Measurements from ENCODE around the gene CDYL.

CDYL gene

GRCh38 chr6:4935975-4936680, 159.9 kb downstream of the CDYL start:
- Histone ChIP-seq H3K4me1 (ENCODE audit: insufficient read depth, low read length, severe bottlenecking) (no peaks in the 10 kb centered on the region), H3K4me2 (ENCODE audit: low read length) (no peak overlapping the region), H3K27ac (ENCODE audit: low read depth, low read length, poor library complexity, severe bottlenecking) (no peak overlapping the region), H3K36me3 (ENCODE audit: insufficient read depth, low read length) (no peaks in the 10 kb centered on the region), H2AFZ (ENCODE audit: low read length) (no peak overlapping the region), H3K9me2 (ENCODE audit: low read depth, low read length) (no peaks in the 10 kb centered on the region), H3K4me3 (ENCODE audit: low read depth, low read length, poor library complexity, severe bottlenecking) (no peak overlapping the region), H3K27me3 (ENCODE audit: insufficient read depth, low read length) (no peaks in the 10 kb centered on the region), H3K9ac (ENCODE audit: low read length) (no peak overlapping the region), H3K9me3 (ENCODE audit: low read length) (no peaks in the 10 kb centered on the region), H3K79me2 (ENCODE audit: insufficient read depth, low read length) (no peaks in the 10 kb centered on the region), H4K20me1 (ENCODE audit: insufficient read depth, low read length) (no peaks in the 10 kb centered on the region), H3F3A (ENCODE audit: insufficient read depth, low read length) (no peaks in the 10 kb centered on the region)
- TF ChIP-seq EZH2 (IDR thresholded peaks at IDR 0.05; ENCODE audit: borderline replicate concordance, low read length) (no peak), CTCF (IDR thresholded peaks at IDR 0.05; ENCODE audit: low read length) (no peak)

GRCh38 chr6:4936681-4937041, 160.5 kb downstream of the CDYL start:
- TF ChIP-seq EZH2 (IDR thresholded peaks at IDR 0.05; ENCODE audit: borderline replicate concordance, low read length) = no peak
- peak; percentile 75 for TF ChIP-seq CTCF (IDR thresholded peaks at IDR 0.05; ENCODE audit: low read length)
- Histone ChIP-seq H3K27me3 (ENCODE audit: insufficient read depth, low read length) (no peaks in the 10 kb centered on the region), H3K4me3 (ENCODE audit: low read depth, low read length, poor library complexity, severe bottlenecking) (no peak overlapping the region), H3K9me3 (ENCODE audit: low read length) (no peaks in the 10 kb centered on the region), H2AFZ (ENCODE audit: low read length) (no peak overlapping the region), H3K79me2 (ENCODE audit: insufficient read depth, low read length) (no peaks in the 10 kb centered on the region), H3K9ac (ENCODE audit: low read length) (no peak overlapping the region), H3K9me2 (ENCODE audit: low read depth, low read length) (no peaks in the 10 kb centered on the region), H3F3A (ENCODE audit: insufficient read depth, low read length) (no peaks in the 10 kb centered on the region), H3K36me3 (ENCODE audit: insufficient read depth, low read length) (no peaks in the 10 kb centered on the region), H3K4me1 (ENCODE audit: insufficient read depth, low read length, severe bottlenecking) (no peaks in the 10 kb centered on the region), H3K27ac (ENCODE audit: low read depth, low read length, poor library complexity, severe bottlenecking) (no peak overlapping the region), H4K20me1 (ENCODE audit: insufficient read depth, low read length) (no peaks in the 10 kb centered on the region), H3K4me2 (ENCODE audit: low read length) (no peak overlapping the region)

GRCh38 chr6:4937414-4937813, 161.2 kb downstream of the CDYL start:
- Histone ChIP-seq H3K9ac (ENCODE audit: low read length) (no peak overlapping the region), H3F3A (ENCODE audit: insufficient read depth, low read length) (no peaks in the 10 kb centered on the region), H3K27me3 (ENCODE audit: insufficient read depth, low read length) (no peaks in the 10 kb centered on the region), H3K9me2 (ENCODE audit: low read depth, low read length) (no peaks in the 10 kb centered on the region), H3K79me2 (ENCODE audit: insufficient read depth, low read length) (no peaks in the 10 kb centered on the region), H3K4me2 (ENCODE audit: low read length) (no peak overlapping the region), H3K4me1 (ENCODE audit: insufficient read depth, low read length, severe bottlenecking) (no peaks in the 10 kb centered on the region), H3K9me3 (ENCODE audit: low read length) (no peaks in the 10 kb centered on the region), H3K4me3 (ENCODE audit: low read depth, low read length, poor library complexity, severe bottlenecking) (no peak overlapping the region), H3K36me3 (ENCODE audit: insufficient read depth, low read length) (no peaks in the 10 kb centered on the region), H2AFZ (ENCODE audit: low read length) (no peak overlapping the region), H3K27ac (ENCODE audit: low read depth, low read length, poor library complexity, severe bottlenecking) (no peak overlapping the region), H4K20me1 (ENCODE audit: insufficient read depth, low read length) (no peaks in the 10 kb centered on the region)
- TF ChIP-seq EZH2 (IDR thresholded peaks at IDR 0.05; ENCODE audit: borderline replicate concordance, low read length) = no peak
- no peak for TF ChIP-seq CTCF (IDR thresholded peaks at IDR 0.05; ENCODE audit: low read length)
